ENCODE results near the gene RNF19B.
"Not testable (repeated sequence)": the region's sequence is repeated elsewhere in the genome, so short reads cannot be mapped to it uniquely, and the experiment has no call there.

Gene RNF19B

GRCh38 chr1:32964461-32965250 is at the start of gene RNF19B:
Gene RNF19B (minus strand): TSS chr1:32964809. CDS start chr1:32964685, 124 bp downstream.
- DNase-seq (ENCODE audit: low read depth), result peak; percentile 96

GRCh38 chr1:33013791-33014190 is 49.2 kb upstream of the RNF19B start:
- no peak for DNase-seq (ENCODE audit: low read depth)

- DNase-seq (ENCODE audit: low read depth), result no peak
Measured at GRCh38 chr1:33012165-33012564, 47.6 kb upstream of the RNF19B start.

- DNase-seq (ENCODE audit: low read depth), result no peak
Measured at GRCh38 chr1:33010932-33011731, 46.5 kb upstream of the RNF19B start.

GRCh38 chr1:33009561-33009960 is 45.0 kb upstream of the RNF19B start:
- no peak for DNase-seq (ENCODE audit: low read depth)

GRCh38 chr1:33008051-33008914 is 43.7 kb upstream of the RNF19B start:
- DNase-seq (ENCODE audit: low read depth), result peak; percentile 79

- DNase-seq (ENCODE audit: low read depth), result peak; percentile 96
Measured at GRCh38 chr1:33007190-33008050, 42.8 kb upstream of the RNF19B start.

GRCh38 chr1:33005838-33006421 is 41.3 kb upstream of the RNF19B start:
- DNase-seq (ENCODE audit: low read depth), result no peak

GRCh38 chr1:33005117-33005837 is 40.7 kb upstream of the RNF19B start:
- peak; percentile 76 for DNase-seq (ENCODE audit: low read depth)

- peak; percentile 57 for DNase-seq (ENCODE audit: low read depth)
Measured at GRCh38 chr1:33004613-33005012, 40.0 kb upstream of the RNF19B start.

GRCh38 chr1:33003657-33004056 is 39.0 kb upstream of the RNF19B start:
- DNase-seq (ENCODE audit: low read depth), result no peak

GRCh38 chr1:33002006-33002405 is 37.4 kb upstream of the RNF19B start:
- DNase-seq (ENCODE audit: low read depth), result no peak

- DNase-seq (ENCODE audit: low read depth), result no peak
Measured at GRCh38 chr1:33001282-33001681, 36.7 kb upstream of the RNF19B start.

GRCh38 chr1:33000427-33001026 is 35.9 kb upstream of the RNF19B start:
- DNase-seq (ENCODE audit: low read depth), result no peak

- DNase-seq (ENCODE audit: low read depth), result no peak
Measured at GRCh38 chr1:32998997-32999396, 34.4 kb upstream of the RNF19B start.

- no peak for DNase-seq (ENCODE audit: low read depth)
Measured at GRCh38 chr1:32998064-32998463, 33.5 kb upstream of the RNF19B start.

GRCh38 chr1:32997381-32997891 is 32.8 kb upstream of the RNF19B start:
- peak; percentile 93 for DNase-seq (ENCODE audit: low read depth)

- DNase-seq (ENCODE audit: low read depth), result not testable (repeated sequence)
Measured at GRCh38 chr1:32993324-32993636, 28.7 kb upstream of the RNF19B start.

GRCh38 chr1:32992489-32993323 is 28.1 kb upstream of the RNF19B start:
- peak; percentile 100 for DNase-seq (ENCODE audit: low read depth)
